Activated CD8-positive, alpha-beta memory T cell treated with anti-CD3 and anti-CD28 coated beads, Interleukin-2, amount 50 U/mL, for 48 hours (primary cell): ENCODE data around the gene ZNF333.
A peak's percentile ranks its signal among the peaks of the same experiment; 100 is the strongest.
"Not testable (repeated sequence)": the region's sequence is repeated elsewhere in the genome, so short reads cannot be mapped to it uniquely, and the experiment has no call there.

Source experiments
- DNase-seq: peaks from one replicate; pipeline ENCODE4 v3.0.0-alpha.2; 2020

ZNF333 gene

DNA sequence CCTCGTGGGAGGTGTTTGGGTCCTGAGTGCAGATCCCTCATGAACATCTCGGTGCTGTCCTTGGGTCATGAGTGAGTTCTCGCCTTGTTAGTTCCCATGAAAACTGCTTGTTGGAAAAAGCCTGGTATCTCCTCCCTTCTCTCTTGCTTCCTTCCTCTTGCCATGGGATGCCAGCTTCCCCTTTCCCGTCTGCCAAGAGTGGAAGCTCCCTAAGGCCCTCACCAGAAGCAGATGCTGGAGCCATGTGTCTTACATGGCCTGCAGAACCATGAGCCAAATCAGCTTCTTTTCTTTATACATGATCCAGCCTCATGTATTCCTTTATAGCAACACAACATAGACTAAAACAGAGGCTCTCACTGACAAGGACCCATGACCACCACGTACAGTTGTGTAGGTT is 80.3 kb downstream of the ZNF333 start:
- DNase-seq = peak; percentile 23

- no peak for DNase-seq
Observed at GRCh38 chr19:14770944-14771839, 81.3 kb downstream of the ZNF333 start.

- DNase-seq = no peak
Observed at GRCh38 chr19:14772467-14772866, 82.6 kb downstream of the ZNF333 start.

GRCh38 chr19:14772995-14773394 is 83.1 kb downstream of the ZNF333 start:
- no peak for DNase-seq

- DNase-seq = peak; percentile 25
Observed at GRCh38 chr19:14773722-14774121, 83.9 kb downstream of the ZNF333 start.

GRCh38 chr19:14774373-14774772 is 84.5 kb downstream of the ZNF333 start:
- DNase-seq = peak; percentile 30

DNA sequence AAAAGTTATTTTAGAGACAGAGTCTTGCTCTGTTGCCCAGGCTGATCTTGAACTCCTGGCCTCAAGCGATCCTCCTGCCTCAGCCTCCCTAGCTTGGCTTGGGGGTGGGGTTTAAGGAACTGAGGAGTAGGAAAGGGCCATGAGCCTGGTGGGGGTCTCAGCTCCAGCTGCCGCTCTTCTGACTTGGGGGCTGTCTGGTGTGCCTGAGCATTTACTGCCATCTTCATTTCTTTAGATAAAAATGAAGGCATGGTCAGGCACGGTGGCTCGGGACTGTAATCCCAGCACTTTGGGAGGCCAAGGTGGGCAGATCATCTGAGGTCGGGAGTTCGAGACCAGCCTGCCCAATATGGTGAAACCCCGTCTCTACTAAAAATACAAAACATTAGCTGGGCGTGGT is 85.5 kb downstream of the ZNF333 start:
- peak; percentile 40 for DNase-seq

DNA sequence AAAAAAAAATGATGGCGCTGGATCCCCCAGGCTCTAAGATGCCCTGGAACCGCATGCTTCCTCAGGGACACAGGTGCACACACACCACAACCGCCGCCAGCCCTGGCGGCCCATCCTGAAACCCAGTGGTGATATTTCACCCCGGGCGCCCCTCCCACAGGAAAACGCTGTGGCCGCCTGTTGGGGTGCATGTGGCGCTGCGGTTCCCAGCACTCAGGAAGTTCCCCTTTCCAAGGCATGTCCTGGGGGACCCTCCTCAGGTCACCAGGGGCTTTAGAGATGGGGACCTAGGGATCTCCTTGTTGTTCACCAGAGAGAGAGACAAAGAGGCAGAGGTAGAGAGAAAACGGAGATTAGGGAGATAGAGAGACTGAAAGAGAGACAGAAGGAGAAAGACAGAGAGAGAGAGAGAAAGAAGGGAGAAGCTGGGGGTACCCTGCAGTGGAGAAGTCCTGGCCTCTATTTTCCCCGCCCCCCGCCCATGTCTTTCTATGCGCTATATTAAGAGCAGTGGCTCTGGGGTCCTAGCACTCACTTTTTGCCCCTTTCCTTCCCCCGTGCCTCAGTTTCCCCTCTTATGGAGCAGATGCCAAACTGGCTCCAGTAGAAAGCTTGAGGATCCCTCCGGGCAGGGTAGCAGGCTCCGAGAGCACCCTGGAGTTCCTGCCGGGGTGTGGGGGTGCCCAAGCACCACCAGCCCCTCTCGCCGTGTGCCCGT is 86.2 kb downstream of the ZNF333 start:
- no peak for DNase-seq

- not testable (repeated sequence) for DNase-seq
Observed at GRCh38 chr19:14777645-14778044, 87.8 kb downstream of the ZNF333 start.

- peak; percentile 32 for DNase-seq
Observed at GRCh38 chr19:14778110-14778845, 88.4 kb downstream of the ZNF333 start, which contains the start of gene ADGRE2. Gene ADGRE2, minus strand, starts transcription at chr19:14778560. Its CDS starts 1,804 bp downstream, at chr19:14776756.

- no peak for DNase-seq
Observed at GRCh38 chr19:14779151-14779550, 89.3 kb downstream of the ZNF333 start.

GRCh38 chr19:14780622-14781225 is 90.9 kb downstream of the ZNF333 start:
- DNase-seq = peak; percentile 32

- peak; percentile 20 for DNase-seq
Observed at GRCh38 chr19:14781713-14782536, 92.1 kb downstream of the ZNF333 start.

DNA sequence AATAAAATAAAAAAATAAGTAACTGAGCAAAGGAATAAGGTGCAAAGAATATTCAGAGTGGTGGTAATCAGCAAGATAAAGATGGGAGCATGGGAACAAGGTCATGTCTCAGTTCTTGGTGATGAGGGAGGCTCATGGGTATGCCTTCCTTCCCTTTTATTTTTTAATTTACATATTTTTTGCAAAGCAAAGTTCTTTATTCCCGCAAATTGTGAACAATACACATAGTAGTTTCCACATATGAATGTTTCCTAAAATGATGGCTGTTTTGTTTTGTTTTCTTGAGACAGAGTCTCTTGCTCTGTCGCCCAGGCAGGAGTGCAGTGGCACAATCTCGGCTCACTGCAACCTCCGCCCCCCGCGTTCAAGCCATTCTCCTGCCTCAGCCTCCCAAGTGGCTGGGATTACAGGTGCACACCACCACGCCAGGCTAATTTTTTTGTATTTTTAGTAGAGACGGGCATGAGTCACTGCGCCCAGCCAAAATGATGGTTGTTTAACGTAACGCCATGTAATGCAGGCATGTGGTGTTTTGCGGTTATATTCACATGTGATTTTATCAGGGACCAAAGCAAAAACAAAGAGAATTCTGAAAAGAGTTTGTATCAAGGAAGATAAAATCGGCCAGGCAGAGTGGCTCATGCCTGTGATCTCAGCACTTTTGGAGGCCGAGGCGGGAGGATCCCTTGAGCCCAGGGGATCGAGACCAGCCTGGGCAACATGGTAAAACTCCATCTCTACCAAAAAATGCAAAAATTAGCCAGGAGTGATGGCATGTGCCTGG is 93.0 kb downstream of the ZNF333 start:
- DNase-seq = peak; percentile 8
